ENCODE data around the gene PDGFC.

- TF ChIP-seq EZH2 (optimal IDR thresholded peaks at IDR 0.05; ENCODE audit: low read depth, low read length): no peak
- no peak for TF ChIP-seq CTCF (IDR thresholded peaks at IDR 0.05; ENCODE audit: low read length)
- TF ChIP-seq EZH2phosphoT487 (IDR thresholded peaks at IDR 0.05; ENCODE audit: low read length): no peak
These were observed 144.1 kb downstream of the PDGFC start for GRCh38 chr4:156827519-156827918.

Data from MM.1S (cell line).